GM21526 (cell line): ENCODE results near the gene KRT40.
"Not testable (repeated sequence)": the region's sequence is repeated elsewhere in the genome, so short reads cannot be mapped to it uniquely, and the experiment has no call there.

Experiments
- ATAC-seq: cut with Tn5 transposase; IDR thresholded peaks from one replicate; pipeline ENCODE4 v1.9.1; 2021; ENCODE audit warnings: moderate library complexity; ENCODE audit not compliant: unreplicated experiment, low FRiP score

The KRT40 gene

DNA sequence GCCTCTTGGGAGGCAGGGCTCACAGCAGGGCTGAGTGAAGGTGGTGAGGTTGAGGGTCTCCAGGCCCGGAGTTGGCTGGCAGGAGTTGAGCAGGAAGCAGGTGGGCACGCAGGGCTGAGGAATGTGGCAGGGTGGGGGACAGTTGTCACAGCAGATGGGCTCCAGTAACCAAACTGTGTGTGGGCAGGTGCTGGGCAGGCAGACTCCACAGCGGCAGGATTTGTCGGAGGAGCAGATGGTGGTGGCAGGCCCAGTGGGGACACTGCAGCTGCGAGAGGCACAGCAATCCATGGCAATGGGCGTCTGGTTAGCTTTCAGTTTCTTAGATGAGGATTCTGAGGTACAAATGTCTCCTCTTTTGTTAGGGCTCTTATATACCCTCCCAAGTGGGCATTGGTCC, 15.4 kb upstream of the KRT40 start, which contains the start of gene KRTAP3-2:
KRTAP3-2 (minus strand) TSS at position 344 of the 400 bp plus-strand sequence; CDS start at position 291, 53 bp downstream.
- not testable (repeated sequence) for ATAC-seq

DNA sequence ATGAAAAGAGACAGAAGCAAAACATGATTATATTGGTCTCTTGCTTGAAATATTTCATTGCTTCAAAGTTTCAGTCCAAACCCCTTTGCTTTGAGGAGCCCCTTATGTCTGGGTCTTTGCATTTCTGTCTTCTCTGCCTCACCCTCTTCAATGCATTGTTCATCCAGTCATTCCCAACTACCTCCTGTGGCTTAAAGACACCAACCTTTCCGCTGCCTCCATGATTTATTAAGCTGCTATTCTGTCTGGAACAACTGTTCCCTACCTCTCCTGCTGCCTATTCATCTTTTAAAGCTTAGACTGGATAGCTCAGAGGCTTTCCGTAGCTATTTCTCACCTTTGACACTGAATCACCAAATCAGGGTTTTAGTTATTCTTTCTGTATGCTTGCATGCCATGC, 13.2 kb upstream of the KRT40 start:
- no peak for ATAC-seq

DNA sequence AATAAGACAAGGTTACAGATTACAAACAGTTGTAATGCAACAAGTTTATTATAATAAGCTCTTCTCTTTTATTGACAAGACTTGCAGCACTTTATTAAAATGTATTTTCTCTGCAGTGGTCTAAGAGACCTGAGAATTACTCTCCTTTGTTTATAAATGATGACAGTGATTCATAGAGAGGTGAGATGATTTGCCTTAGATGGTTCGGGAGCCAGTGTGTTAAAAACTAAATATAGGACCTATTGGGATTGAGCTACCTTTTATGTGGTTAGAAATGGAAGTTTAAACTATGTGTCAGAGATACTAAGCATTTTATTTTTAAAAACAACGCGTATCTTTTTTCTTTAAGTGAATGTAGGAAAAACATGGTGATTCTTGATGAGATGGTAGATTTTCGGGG, 12.7 kb upstream of the KRT40 start:
- ATAC-seq, result no peak

DNA sequence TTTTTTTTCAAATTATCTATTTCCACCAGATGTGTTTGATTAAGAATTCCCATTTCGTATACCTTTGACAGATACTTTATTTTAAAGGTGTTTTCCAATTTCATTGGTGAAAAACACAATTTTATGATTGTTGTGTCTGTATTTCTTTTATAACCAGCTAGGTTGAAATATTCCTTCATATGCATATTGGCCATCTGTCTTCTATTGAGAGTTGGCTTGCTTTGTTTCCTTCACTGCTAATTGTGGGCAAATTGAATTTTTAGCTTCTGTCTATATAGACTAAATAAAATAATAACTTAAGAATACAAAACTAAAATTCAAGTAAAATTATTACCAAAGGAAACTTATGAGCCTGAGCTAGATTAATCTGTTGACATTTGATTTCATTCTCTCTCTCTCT, 11.0 kb upstream of the KRT40 start:
- ATAC-seq, result no peak

DNA sequence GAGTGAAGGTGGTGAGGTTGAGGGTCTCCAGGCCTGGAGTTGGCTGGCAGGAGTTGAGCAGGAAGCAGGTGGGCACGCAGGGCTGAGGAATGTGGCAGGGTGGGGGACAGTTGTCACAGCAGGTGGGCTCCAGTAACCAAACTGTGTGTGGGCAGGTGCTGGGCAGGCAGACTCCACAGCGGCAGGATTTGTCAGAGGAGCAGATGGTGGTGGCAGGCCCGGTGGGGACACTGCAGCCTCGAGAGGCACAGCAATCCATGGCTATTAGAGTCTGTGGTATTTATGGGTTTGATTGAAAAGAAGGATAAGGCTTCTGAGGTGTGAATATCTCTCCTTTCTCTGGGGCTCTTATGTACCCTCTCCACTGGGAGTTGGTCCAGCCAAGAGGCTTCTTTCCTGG, 9.7 kb upstream of the KRT40 start, which contains the start of gene KRTAP3-3:
KRTAP3-3 (minus strand) TSS at position 326 of the 400 bp plus-strand sequence; CDS start at position 259, 67 bp downstream.
- no peak for ATAC-seq

DNA sequence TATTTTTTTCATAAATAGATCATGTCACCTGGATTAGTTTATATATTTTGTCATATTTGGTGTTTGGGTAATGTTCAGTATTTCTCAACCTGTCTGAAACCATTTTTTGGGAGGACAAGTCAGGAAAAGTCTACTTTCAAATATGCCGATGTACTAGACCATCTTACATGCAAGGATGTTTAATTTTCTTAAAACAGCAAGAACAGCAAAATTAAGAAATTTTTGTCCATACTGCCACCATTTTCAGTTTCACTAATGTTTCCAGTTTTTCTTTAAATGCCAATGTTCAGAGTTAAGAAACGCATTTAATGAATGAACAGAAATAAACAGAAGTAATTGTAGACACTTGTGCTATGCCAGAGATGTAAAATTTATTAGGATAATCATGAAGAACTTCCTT, 9.0 kb upstream of the KRT40 start:
- ATAC-seq, result no peak

DNA sequence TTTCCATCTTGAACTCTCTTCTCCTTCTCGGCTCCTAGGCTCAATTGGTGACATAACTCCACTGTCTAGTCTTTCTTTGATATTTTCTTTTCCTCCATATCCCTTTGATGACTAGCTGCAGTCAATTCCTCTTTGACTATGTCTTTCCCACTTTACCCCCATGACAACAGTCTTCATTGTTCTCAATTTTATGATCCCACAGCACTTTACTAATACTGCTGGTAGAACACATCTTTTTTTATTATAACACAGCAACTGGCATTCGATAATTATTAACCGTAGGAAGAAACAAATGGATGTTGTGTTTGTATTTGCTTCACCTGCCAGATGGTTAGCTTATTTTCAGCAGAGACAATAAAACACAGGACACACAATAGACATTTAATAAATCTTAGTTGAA, 8.5 kb upstream of the KRT40 start:
- no peak for ATAC-seq

DNA sequence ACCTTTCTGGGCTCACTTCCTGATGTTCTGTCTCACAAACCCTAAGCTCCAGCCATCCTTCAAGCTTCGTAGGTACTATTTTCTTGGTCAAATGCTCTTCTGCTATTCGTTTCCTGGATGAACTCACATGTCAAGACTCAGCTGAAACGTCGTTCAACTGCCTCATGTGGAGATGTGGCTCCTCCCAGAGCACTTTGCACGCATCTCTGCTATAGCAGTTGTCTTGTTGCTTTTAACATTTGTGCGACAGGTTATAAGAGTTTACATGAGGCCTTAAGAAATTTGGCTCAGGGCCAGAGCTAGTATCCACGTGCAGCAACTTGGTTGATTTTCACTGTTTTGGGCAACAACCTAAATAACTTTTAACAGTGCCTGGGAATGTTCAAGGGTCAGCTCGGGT, 2.8 kb upstream of the KRT40 start:
- ATAC-seq, result no peak

DNA sequence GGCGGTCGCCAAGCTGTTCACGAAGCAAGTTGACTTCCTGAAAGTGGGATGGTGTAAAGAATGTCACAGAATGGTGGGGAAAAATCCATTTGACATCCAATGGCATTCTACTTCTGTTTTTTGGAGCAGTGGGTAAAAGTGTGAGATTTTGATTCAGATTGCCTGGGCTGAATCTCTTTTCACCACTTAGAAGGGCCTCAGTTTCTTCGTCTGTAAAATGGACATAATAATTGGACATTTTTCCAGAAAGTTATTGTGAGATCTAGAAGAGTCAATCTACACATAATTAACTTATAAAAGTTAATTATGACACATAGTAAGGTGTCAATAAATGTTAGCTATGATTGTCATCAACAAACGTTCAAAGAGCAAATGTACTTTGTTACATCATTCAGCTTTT, 3.0 kb downstream of the KRT40 start:
- no peak for ATAC-seq

DNA sequence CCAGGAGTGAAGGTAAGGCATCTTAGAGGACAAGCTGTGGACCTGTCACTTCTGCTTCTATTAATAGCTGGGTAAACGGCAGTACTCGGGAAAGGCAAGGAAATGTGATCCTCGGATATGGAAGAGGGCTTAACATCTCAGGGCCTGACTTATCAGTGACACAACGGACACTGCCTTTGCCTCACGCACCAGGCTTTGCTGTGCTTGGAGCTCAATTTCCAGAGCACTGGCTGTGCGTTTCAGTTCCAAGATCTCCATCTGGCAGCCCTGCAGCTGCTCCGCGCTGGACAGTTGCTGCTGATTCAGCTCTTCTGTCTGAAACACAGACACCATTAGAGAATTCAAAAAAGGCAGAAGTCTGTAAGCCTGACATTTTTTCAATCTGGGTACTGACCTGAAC, 3.5 kb downstream of the KRT40 start:
- ATAC-seq, result no peak

DNA sequence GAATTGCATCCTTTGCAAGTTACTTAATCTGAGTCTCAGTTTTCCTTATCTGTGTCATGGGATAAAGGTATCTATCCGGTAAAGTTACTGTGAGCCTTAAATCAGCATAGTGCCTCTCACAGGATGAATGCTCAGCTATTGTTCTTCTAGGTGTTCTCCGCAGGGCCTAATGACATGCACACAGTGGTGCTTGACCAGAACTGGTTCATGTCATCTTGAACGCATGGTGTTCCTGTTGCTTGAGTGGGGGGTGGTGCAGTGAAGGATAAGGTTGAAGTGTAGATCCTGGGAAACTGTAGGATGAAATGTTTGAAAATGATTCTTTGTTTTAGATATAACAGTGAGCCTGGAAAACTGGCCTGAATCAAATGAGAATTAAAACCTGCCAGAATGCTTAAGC, 4.0 kb downstream of the KRT40 start:
- ATAC-seq, result no peak

DNA sequence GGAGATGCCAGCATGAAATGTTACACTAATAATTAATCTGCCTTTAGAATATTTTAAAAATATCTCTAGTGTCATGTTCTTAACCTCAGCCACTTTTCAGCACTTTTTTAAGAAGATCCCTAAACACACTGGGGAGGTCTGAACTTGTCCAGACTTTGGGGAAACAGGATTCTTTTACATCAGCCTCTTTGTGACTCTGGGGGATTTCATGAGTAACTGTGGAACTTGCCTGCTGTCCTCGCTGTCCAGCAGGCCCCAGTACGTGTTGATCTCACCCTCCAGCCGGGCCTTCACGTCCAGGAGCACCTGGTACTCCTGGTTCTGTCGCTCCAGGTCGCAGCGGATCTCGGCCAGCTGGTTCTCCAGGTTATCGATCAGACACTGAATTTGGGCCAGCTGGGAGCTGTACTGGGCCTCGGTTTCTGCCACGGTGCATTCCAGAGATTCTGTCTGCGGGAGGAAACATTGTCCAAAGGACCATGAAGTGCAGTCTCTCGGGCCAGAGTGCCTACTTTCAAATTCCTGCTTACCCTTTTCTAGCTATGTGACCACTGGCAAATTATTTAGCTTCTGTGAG, 5.5 kb downstream of the KRT40 start:
- ATAC-seq, result no peak

DNA sequence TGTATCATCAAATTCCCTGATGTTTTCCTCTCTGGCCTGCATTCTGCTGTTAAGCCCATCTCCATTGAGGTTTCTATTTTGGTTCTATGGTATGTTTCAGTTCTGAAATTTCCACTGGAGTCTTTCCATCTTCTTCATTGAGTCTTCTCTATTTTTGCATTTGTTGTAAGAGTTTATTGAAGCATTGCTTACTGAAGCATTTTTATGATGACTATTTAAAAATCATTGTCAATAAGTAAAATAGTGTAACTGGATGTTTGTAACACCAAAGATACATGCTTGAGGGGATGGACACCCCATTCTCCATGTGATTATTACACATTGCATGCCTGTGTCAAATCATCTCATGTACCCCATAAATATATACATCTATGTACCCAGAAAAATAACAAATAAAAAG, 8.6 kb downstream of the KRT40 start:
- ATAC-seq, result no peak

DNA sequence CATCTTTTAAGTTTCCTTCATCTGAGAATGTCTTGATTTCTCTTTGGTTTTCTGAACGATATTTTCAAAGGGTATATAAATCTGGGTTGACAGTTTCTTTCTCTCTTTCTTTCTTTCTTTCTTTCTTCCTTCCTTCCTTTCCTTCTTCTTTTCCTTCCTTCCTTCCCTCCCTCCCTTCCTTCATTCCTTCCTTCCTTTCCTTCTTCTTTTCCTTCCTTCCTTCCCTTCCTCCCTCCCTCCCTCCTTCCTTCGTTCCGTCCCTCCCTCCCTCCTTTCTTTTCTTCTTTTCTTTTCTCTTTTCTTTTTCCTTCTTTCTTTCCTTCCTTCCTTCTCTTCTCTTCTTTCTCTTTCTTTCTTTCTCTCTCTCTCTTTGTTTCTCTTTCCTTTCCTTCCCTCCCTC, 9.8 kb downstream of the KRT40 start:
- no peak for ATAC-seq

DNA sequence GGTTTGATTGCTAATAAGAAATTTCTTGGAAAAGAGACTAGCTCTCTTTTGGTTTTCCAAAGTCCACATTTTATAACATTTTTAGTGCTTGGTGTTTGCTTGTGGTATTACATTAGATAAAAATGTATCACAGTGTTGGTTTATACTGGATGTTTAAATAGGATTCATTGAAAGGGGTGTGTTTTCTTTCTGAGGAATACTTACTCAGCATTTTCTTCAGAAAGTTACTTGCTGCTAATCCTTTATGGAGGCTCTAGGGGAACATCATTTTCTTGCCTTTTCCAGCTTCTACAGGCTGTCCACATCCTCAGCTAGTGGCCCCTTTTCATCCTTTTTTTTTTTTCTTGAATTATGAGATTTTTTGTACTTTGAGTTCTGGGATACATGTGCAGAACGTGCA, 16.5 kb downstream of the KRT40 start:
- ATAC-seq, result no peak

DNA sequence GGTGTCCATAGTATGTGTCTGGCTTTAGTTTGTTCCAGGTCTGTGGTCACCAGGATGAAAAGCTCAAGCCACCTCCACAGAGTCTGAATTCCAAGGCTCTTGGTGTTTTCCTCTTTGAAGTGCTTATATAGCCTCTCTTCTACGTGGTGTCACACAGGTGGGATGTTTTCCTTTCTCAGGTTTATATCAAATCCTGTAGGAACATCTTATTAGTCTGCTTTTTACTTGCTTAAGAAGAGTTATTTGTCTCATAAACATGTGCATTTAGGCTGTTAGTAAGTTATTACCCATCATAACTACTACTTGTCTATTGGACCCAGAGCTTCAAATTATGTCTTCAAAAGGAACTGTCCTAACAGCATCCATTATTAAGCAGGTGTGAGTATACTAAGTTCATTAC, 17.3 kb downstream of the KRT40 start, which contains the start of gene KRT39:
KRT39 (minus strand) TSS at position 101 of the 400 bp plus-strand sequence; CDS start at position 9, 92 bp downstream.
- no peak for ATAC-seq

DNA sequence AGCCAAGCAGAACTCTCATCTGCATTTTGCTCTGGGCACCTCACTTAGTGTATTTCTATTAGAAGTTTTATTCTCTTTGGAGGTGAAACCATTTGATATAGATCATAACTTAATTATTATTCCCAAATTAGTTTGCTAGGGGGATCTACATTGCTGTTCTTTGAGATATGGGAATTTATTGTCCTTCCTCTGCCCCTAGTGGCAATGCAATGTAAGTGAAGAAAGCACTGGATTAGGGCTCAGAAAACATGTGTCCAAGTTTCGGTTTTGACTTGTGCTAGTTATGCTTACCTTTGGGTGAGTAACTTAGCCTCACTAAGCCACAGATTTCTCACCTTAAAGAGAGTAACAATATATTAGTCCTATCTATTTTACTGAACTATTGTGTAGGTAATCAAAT, 20.3 kb downstream of the KRT40 start:
- no peak for ATAC-seq

DNA sequence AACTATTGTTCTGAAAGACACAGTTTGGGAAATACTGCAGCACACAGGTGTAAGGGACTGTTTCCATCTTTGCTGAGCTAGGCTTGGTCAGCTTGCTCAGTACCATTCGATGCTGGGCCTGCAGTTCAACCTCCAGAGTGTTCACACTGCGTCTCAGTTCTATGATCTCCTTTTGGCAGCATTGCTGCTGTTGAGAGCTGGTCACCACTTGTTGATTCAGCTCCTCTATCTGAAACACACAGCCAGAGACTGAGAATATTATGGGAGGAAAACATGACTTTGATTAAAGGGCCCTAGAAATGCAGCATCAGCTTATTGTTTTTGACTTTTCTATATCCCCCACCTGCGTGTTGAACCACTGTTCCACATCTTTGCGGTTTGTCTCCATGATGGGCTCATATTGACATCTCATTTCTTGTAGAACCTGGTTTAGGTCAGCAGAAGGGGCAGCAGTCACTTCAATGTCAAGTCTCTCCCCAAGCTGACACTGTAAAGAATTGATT, 22.0 kb downstream of the KRT40 start:
- ATAC-seq, result no peak

DNA sequence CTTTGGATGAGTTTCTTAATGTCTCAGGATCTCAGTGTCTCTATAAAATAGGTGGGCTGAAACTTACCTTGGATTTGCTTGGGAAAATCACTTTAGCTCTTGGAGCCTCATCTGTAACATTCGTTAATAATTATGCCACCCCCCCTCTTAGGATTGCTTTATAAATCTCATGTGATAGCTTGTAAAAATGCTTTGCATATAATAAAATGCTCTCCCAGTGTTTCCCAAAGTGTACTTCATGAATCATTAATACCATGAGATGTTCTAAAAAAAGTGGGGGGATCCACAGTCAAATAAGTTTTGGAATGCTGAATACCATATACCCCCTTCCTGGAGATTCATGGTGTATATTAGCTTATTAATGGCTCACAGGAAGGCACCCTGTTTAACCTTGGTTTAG, 22.5 kb downstream of the KRT40 start:
- ATAC-seq, result no peak

DNA sequence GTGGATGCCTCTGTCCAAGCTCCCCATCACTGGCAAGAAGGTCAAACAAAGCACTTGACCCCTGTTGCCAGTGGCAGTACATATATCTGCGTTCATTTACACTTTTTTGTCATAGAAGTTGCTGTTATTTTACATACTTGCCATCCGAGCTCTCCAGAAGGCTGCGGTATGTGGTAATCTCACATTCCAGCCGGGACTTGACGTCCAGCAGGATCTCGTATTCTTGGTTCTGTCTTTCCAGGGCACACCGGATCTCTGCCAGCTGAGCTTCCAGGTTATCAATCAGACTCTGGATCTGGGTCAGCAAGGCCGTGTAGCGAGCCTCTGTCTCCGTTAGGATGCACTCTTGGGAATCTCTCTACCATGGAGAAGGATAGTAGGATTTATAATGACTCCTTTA, 24.0 kb downstream of the KRT40 start:
- no peak for ATAC-seq

DNA sequence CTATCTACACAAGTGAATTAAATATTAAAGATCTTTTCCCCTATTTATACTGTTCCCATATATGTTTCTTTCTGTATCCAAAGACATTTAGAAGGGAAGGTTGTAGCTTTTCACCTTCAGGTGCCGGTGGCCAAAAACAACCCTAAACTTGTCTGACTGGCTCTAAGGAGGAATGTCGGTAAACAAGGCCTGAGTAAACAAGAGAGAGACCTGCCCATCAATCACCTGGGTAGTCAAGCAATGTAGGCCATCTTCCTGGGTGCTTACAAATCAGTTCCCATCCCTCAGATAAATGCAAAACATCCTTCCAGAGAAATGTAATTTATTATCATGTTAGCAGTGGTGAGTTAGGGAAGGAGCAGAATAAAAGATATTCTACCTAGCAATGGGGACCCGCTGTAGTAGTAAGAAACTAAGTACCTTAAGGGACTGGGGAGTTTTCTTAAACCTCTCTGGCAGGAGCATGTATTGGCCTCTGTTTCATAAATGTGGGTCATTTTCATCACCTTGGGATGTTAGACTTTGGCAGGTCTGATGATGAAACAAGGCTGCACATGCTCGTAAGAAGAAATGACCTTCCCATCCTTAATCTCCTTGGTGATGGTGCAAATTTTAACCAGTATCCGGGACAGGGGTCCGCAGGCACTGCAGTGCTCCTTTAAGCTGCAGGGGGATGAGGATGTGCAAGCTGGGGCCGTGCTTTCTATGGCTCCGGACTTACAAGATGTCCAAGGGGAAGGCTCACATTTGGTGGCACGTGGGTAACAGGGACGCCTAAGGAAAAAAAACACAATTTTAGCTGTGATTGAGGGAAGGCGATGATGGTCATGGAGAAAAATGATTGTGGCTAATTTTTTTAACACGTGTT, 25.8 kb downstream of the KRT40 start:
- ATAC-seq, result no peak
